HEK293 (cell line): ENCODE measurements around the gene RANBP10.

Source experiments
- CTCF ChIA-PET: fragments of 350-600 bp; formaldehyde crosslinking; extraction: SDS; loops from one replicate; lab custom pipeline; 2021; ENCODE audit warnings: antibody characterized with exemption; lab: Yijun Ruan, JAX
- POLR2A ChIA-PET: fragments of 300-600 bp; formaldehyde crosslinking; extraction: SDS; loops from one replicate; lab custom pipeline; 2020; ENCODE audit warnings: antibody characterized with exemption, inconsistent platforms; lab: Yijun Ruan, JAX
- H3K27ac ChIP-seq: fragments of 200-500 bp; sonication (Bioruptor generic); 2 replicates; pipeline ENCODE4 v1.5.1; 2014; ENCODE audit warnings: low read depth, low read length, control low read depth, inconsistent platforms; ENCODE audit errors: extremely low read depth
- H3K36me3 ChIP-seq, 2 experiments: fragments of 200-500 bp in 1 of 2; sonication (Bioruptor generic) in 1 of 2; 1 replicate in 1 of 2; 2 replicates in 1 of 2; pipeline ENCODE4 v1.5.1; 2014 to 2017; ENCODE audit warnings: inconsistent platforms in 2 of 2, low read length in 2 of 2; ENCODE audit not compliant: control insufficient read depth in 2 of 2, insufficient read depth in 1 of 2
- H3K4me1 ChIP-seq: fragments of 200-500 bp; sonication (Bioruptor generic); 2 replicates; pipeline ENCODE4 v1.5.1; 2014; ENCODE audit warnings: mild to moderate bottlenecking, low read length, inconsistent platforms; ENCODE audit not compliant: control insufficient read depth, insufficient read depth
- H3K4me3 ChIP-seq: 2 replicates; pipeline ENCODE4 v1.5.1; 2011; ENCODE audit warnings: low read depth, mild to moderate bottlenecking, control low read depth, low read length, moderate library complexity
- H3K9me3 ChIP-seq: fragments of 200-500 bp; sonication (Bioruptor generic); 2 replicates; pipeline ENCODE4 v1.5.1; 2014; ENCODE audit warnings: low read depth, low read length, inconsistent platforms; ENCODE audit not compliant: control insufficient read depth, insufficient read depth
- HOXA7 ChIP-seq: sonication (generic); formaldehyde crosslinking; IDR thresholded peaks from 2 replicates; pipeline ENCODE4 v1.8.1; 2022; ENCODE audit warnings: missing genetic modification reagents, borderline replicate concordance
- HOXC10 ChIP-seq: sonication (generic); formaldehyde crosslinking; IDR thresholded peaks from 2 replicates; pipeline ENCODE4 v1.8.1; 2023; ENCODE audit warnings: mild to moderate bottlenecking, missing genetic modification reagents
- MZF1 ChIP-seq: fragments of 450-650 bp; formaldehyde crosslinking; IDR thresholded peaks from 2 replicates; pipeline ENCODE4 v1.5.1; 2017; ENCODE audit warnings: missing biosample characterization, missing genetic modification characterization, borderline replicate concordance
- SCRT2 ChIP-seq: fragments of 450-650 bp; formaldehyde crosslinking; IDR thresholded peaks from 2 replicates; pipeline ENCODE4 v1.5.1; 2016; ENCODE audit warnings: missing biosample characterization, missing genetic modification characterization
- SETDB1 ChIP-seq: IDR thresholded peaks from one replicate; pipeline ENCODE4 v1.6.1; 2017; ENCODE audit warnings: mild to moderate bottlenecking, low read length, moderate library complexity, mixed read lengths; ENCODE audit not compliant: insufficient read length
- TCF7L2 ChIP-seq: IDR thresholded peaks from 2 replicates; pipeline ENCODE4 v1.6.1; 2011; ENCODE audit warnings: low read depth, mild to moderate bottlenecking, inconsistent platforms, low read length, moderate library complexity, borderline replicate concordance
- ZBTB48 ChIP-seq: fragments of 450-650 bp; formaldehyde crosslinking; IDR thresholded peaks from 2 replicates; pipeline ENCODE4 v1.5.1; 2016; ENCODE audit warnings: missing biosample characterization, missing genetic modification characterization
- ZFP3 ChIP-seq: fragments of 450-650 bp; formaldehyde crosslinking; IDR thresholded peaks from 2 replicates; pipeline ENCODE4 v1.5.1; 2016; ENCODE audit warnings: low read depth, missing biosample characterization, missing genetic modification characterization
- ZNF121 ChIP-seq: fragments of 450-650 bp; formaldehyde crosslinking; IDR thresholded peaks from 2 replicates; pipeline ENCODE4 v1.5.1; 2016; ENCODE audit warnings: missing biosample characterization, missing genetic modification characterization
- ZNF146 ChIP-seq: fragments of 450-650 bp; formaldehyde crosslinking; IDR thresholded peaks from 2 replicates; pipeline ENCODE4 v1.5.1; 2016; ENCODE audit warnings: missing biosample characterization, missing genetic modification characterization
- ZNF16 ChIP-seq: fragments of 450-650 bp; formaldehyde crosslinking; IDR thresholded peaks from 2 replicates; pipeline ENCODE4 v1.5.1; 2016; ENCODE audit warnings: low read depth, missing biosample characterization, missing genetic modification characterization
- ZNF175 ChIP-seq: fragments of 450-650 bp; formaldehyde crosslinking; IDR thresholded peaks from 2 replicates; pipeline ENCODE4 v1.5.1; 2016; ENCODE audit warnings: missing biosample characterization, missing genetic modification characterization
- ZNF19 ChIP-seq: fragments of 450-650 bp; formaldehyde crosslinking; IDR thresholded peaks from 2 replicates; pipeline ENCODE4; 2016; ENCODE audit warnings: missing biosample characterization, missing genetic modification characterization, low read depth
- ZNF274 ChIP-seq, 2 experiments: fragments of 200-500 bp in 1 of 2; fragments of 450-650 bp in 1 of 2; sonication (Bioruptor generic) in 1 of 2; formaldehyde crosslinking in 1 of 2; IDR thresholded peaks; 2 replicates each; pipeline versions ENCODE4 v1.5.1 to v1.6.1; 2014 to 2016; ENCODE audit warnings: borderline replicate concordance in 1 of 2, inconsistent platforms in 1 of 2, low read length in 1 of 2, missing biosample characterization in 1 of 2, missing genetic modification characterization in 1 of 2
- ZNF341 ChIP-seq: fragments of 450-650 bp; formaldehyde crosslinking; IDR thresholded peaks from 2 replicates; pipeline ENCODE4; 2016; ENCODE audit warnings: low read depth, missing biosample characterization, missing genetic modification characterization
- ZNF354C ChIP-seq: fragments of 450-650 bp; formaldehyde crosslinking; IDR thresholded peaks from 2 replicates; pipeline ENCODE4 v1.5.1; 2016; ENCODE audit warnings: missing biosample characterization, missing genetic modification characterization, low read depth, borderline replicate concordance
- ZNF660 ChIP-seq: fragments of 450-650 bp; IDR thresholded peaks from 2 replicates; pipeline ENCODE4 v1.5.1; 2018; ENCODE audit warnings: missing biosample characterization, mild to moderate bottlenecking, missing genetic modification characterization
- TF ChIP-seq, protein P1 (sequence below): fragments of 450-650 bp; formaldehyde crosslinking; IDR thresholded peaks from 2 replicates; pipeline ENCODE4 v1.5.1; 2016; ENCODE audit warnings: missing biosample characterization, missing genetic modification characterization
- TF ChIP-seq, protein P2 (sequence below): IDR thresholded peaks from 2 replicates; pipeline ENCODE4 v1.6.1; 2011; ENCODE audit warnings: mild to moderate bottlenecking, low read depth, low read length, borderline replicate concordance
- TF ChIP-seq, protein P3 (sequence below): fragments of 450-650 bp; formaldehyde crosslinking; IDR thresholded peaks from 2 replicates; pipeline ENCODE4 v1.5.1; 2016; ENCODE audit warnings: missing biosample characterization, missing genetic modification characterization, low read depth
- TF ChIP-seq, protein P4 (sequence below): fragments of 450-650 bp; formaldehyde crosslinking; IDR thresholded peaks from 2 replicates; pipeline ENCODE4 v1.5.1; 2016; ENCODE audit warnings: missing biosample characterization, missing genetic modification characterization, borderline replicate concordance
- TF ChIP-seq, protein P5 (sequence below): fragments of 450-650 bp; formaldehyde crosslinking; optimal IDR thresholded peaks from 2 replicates; pipeline ENCODE3; 2016; ENCODE audit warnings: missing biosample characterization, mild to moderate bottlenecking, missing genetic modification characterization
- TF ChIP-seq, protein P6 (sequence below): fragments of 450-650 bp; formaldehyde crosslinking; conservative IDR thresholded peaks from 2 replicates; pipeline ENCODE4 v1.5.1; 2016; ENCODE audit warnings: low read depth, missing biosample characterization, missing genetic modification characterization

Gene RANBP10

DNA sequence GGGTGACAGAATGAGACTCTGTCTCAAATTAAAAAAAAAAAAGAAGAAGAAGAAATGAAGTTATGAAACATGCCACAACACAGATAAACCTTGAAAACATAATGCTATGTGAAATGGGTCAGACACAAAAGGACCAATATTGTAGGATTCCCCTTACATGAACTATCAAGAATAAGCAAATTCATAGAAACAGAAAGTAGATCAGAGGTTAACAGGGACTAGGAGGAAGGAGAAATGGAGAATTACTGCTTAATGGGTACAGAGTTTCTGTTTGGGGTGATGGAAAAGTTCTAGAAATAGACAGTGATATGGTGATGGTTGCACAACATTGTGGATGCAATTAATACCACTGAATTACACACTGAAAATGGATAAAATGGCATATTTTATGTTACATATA lies 16.3 kb downstream of the RANBP10 start:
- TF ChIP-seq, protein P1, sequence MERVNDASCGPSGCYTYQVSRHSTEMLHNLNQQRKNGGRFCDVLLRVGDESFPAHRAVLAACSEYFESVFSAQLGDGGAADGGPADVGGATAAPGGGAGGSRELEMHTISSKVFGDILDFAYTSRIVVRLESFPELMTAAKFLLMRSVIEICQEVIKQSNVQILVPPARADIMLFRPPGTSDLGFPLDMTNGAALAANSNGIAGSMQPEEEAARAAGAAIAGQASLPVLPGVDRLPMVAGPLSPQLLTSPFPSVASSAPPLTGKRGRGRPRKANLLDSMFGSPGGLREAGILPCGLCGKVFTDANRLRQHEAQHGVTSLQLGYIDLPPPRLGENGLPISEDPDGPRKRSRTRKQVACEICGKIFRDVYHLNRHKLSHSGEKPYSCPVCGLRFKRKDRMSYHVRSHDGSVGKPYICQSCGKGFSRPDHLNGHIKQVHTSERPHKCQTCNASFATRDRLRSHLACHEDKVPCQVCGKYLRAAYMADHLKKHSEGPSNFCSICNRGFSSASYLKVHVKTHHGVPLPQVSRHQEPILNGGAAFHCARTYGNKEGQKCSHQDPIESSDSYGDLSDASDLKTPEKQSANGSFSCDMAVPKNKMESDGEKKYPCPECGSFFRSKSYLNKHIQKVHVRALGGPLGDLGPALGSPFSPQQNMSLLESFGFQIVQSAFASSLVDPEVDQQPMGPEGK = no peak
- no peak for TF ChIP-seq ZNF146 (tag by site-specific recombination)
- no peak for TF ChIP-seq TCF7L2
- no peak for TF ChIP-seq HOXC10
- TF ChIP-seq ZNF341 (tag by site-specific recombination) = no peak
- no peak for TF ChIP-seq ZNF19 (tag by site-specific recombination)
- no peak for TF ChIP-seq MZF1 (tag by site-specific recombination)
- no peak for TF ChIP-seq ZNF121 (tag by site-specific recombination)
- TF ChIP-seq, protein P2, sequence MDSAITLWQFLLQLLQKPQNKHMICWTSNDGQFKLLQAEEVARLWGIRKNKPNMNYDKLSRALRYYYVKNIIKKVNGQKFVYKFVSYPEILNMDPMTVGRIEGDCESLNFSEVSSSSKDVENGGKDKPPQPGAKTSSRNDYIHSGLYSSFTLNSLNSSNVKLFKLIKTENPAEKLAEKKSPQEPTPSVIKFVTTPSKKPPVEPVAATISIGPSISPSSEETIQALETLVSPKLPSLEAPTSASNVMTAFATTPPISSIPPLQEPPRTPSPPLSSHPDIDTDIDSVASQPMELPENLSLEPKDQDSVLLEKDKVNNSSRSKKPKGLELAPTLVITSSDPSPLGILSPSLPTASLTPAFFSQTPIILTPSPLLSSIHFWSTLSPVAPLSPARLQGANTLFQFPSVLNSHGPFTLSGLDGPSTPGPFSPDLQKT = no peak
- no peak for TF ChIP-seq ZFP3
- TF ChIP-seq ZNF660 (tag by site-specific recombination) = no peak
- TF ChIP-seq, protein P3, sequence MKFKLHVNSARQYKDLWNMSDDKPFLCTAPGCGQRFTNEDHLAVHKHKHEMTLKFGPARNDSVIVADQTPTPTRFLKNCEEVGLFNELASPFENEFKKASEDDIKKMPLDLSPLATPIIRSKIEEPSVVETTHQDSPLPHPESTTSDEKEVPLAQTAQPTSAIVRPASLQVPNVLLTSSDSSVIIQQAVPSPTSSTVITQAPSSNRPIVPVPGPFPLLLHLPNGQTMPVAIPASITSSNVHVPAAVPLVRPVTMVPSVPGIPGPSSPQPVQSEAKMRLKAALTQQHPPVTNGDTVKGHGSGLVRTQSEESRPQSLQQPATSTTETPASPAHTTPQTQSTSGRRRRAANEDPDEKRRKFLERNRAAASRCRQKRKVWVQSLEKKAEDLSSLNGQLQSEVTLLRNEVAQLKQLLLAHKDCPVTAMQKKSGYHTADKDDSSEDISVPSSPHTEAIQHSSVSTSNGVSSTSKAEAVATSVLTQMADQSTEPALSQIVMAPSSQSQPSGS (tag by site-specific recombination) = no peak
- TF ChIP-seq, protein P4, sequence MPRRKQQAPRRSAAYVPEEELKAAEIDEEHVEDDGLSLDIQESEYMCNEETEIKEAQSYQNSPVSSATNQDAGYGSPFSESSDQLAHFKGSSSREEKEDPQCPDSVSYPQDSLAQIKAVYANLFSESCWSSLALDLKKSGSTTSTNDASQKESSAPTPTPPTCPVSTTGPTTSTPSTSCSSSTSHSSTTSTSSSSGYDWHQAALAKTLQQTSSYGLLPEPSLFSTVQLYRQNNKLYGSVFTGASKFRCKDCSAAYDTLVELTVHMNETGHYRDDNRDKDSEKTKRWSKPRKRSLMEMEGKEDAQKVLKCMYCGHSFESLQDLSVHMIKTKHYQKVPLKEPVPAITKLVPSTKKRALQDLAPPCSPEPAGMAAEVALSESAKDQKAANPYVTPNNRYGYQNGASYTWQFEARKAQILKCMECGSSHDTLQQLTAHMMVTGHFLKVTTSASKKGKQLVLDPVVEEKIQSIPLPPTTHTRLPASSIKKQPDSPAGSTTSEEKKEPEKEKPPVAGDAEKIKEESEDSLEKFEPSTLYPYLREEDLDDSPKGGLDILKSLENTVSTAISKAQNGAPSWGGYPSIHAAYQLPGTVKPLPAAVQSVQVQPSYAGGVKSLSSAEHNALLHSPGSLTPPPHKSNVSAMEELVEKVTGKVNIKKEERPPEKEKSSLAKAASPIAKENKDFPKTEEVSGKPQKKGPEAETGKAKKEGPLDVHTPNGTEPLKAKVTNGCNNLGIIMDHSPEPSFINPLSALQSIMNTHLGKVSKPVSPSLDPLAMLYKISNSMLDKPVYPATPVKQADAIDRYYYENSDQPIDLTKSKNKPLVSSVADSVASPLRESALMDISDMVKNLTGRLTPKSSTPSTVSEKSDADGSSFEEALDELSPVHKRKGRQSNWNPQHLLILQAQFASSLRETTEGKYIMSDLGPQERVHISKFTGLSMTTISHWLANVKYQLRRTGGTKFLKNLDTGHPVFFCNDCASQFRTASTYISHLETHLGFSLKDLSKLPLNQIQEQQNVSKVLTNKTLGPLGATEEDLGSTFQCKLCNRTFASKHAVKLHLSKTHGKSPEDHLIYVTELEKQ (tag by site-specific recombination) = no peak
- no peak for TF ChIP-seq ZNF175
- no peak for TF ChIP-seq ZNF354C (tag by site-specific recombination)
- Histone ChIP-seq H3K27ac (no peak overlapping the region), H3K9me3 (no peaks in the 10 kb centered on the region), H3K36me3 (no peaks in the 10 kb centered on the region), H3K4me3 (no peak overlapping the region), H3K4me1 (no peaks in the 10 kb centered on the region)
- ChIA-PET CTCF (no interaction called here), POLR2A (no interaction called here)

DNA sequence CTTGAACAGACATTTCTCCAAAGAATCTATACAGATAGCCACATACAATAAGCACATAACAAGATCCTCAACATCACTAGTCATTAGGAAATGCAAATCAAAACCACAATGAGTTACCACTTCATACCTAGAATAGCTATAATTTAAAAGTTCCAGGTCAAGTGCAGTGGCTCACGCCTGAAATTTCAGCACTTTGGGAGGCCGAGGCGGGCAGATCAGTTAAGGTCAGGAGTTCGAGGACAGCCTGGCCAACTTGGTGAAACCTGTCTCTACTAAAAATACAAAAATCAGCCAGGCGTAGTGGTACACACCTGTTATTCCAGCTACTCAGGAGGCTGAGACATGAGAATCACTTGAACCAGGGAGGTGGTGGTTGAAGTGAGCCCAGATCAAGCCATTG lies 19.9 kb downstream of the RANBP10 start:
- H3K9me3 ChIP-seq = no peaks in the 10 kb centered on the region
- no peak overlapping the region for H3K4me3 ChIP-seq
- ChIA-PET POLR2A (no interaction called here), CTCF (interaction anchor here (0.6 to 0.8 kb wide), 3 partner anchors 35 to 363 kb away, joined by 3 to 7 read pairs (median 5); no protein-coding TSS in a partner anchor)
- peaks cover 5% of the 10 kb centered on the region for H3K4me1 ChIP-seq
- no peaks in the 10 kb centered on the region; a peak in 1 of 3 replicates for H3K36me3 ChIP-seq
- H3K27ac ChIP-seq = no peak overlapping the region
- TF ChIP-seq HOXA7 (CRISPR knock-in tag) (no peak), ZBTB48 (tag by site-specific recombination) (no peak), SETDB1 (no peak), ZNF16 (tag by site-specific recombination) (no peak), SCRT2 (tag by site-specific recombination) (no peak), ZNF274 (IDR thresholded peaks at IDR 0.05; ENCODE audit: low read length) (no peak), ZNF274 (tag by site-specific recombination; IDR thresholded peaks at IDR 0.05; ENCODE audit: borderline replicate concordance) (no peak)
- TF ChIP-seq, protein P5, sequence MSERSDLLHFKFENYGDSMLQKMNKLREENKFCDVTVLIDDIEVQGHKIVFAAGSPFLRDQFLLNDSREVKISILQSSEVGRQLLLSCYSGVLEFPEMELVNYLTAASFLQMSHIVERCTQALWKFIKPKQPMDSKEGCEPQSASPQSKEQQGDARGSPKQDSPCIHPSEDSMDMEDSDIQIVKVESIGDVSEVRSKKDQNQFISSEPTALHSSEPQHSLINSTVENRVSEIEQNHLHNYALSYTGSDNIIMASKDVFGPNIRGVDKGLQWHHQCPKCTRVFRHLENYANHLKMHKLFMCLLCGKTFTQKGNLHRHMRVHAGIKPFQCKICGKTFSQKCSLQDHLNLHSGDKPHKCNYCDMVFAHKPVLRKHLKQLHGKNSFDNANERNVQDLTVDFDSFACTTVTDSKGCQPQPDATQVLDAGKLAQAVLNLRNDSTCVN (tag by site-specific recombination) = no peak
- TF ChIP-seq, protein P6, sequence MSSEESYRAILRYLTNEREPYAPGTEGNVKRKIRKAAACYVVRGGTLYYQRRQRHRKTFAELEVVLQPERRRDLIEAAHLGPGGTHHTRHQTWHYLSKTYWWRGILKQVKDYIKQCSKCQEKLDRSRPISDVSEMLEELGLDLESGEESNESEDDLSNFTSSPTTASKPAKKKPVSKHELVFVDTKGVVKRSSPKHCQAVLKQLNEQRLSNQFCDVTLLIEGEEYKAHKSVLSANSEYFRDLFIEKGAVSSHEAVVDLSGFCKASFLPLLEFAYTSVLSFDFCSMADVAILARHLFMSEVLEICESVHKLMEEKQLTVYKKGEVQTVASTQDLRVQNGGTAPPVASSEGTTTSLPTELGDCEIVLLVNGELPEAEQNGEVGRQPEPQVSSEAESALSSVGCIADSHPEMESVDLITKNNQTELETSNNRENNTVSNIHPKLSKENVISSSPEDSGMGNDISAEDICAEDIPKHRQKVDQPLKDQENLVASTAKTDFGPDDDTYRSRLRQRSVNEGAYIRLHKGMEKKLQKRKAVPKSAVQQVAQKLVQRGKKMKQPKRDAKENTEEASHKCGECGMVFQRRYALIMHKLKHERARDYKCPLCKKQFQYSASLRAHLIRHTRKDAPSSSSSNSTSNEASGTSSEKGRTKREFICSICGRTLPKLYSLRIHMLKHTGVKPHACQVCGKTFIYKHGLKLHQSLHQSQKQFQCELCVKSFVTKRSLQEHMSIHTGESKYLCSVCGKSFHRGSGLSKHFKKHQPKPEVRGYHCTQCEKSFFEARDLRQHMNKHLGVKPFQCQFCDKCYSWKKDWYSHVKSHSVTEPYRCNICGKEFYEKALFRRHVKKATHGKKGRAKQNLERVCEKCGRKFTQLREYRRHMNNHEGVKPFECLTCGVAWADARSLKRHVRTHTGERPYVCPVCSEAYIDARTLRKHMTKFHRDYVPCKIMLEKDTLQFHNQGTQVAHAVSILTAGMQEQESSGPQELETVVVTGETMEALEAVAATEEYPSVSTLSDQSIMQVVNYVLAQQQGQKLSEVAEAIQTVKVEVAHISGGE = no peak
